Fibroblast of lung (primary cell): ENCODE measurements around the gene DZANK1. TPM values are rescaled to one million over a fixed set of nuclear protein-coding genes. Genes with fewer than 3 reads are reported as not detected.
A peak's percentile ranks its signal among the peaks of the same experiment; 100 is the strongest.

Experiments used
- DNase-seq, 2 donors: peaks; one replicate each; pipeline versions ENCODE4 v3.0.0 to v3.0.0-alpha.2; 2010; ENCODE audit warnings: low read depth in 2 of 2
- H2AFZ ChIP-seq: 2 replicates; pipeline ENCODE4 v1.5.1; 2012; ENCODE audit warnings: low read length, control low read depth, inconsistent platforms
- H3K27ac ChIP-seq: 2 replicates; pipeline ENCODE4 v1.5.1; 2011; ENCODE audit warnings: low read length, control low read depth; ENCODE audit not compliant: insufficient read depth
- H3K27me3 ChIP-seq: 2 replicates; pipeline ENCODE4 v1.5.1; 2011; ENCODE audit warnings: mild to moderate bottlenecking, low read length; ENCODE audit not compliant: control insufficient read depth, insufficient read depth
- H3K36me3 ChIP-seq: 2 replicates; pipeline ENCODE4 v1.5.1; 2011; ENCODE audit warnings: low read length; ENCODE audit not compliant: control insufficient read depth, insufficient read depth
- H3K4me1 ChIP-seq: 2 replicates; pipeline ENCODE4 v1.5.1; 2011; ENCODE audit warnings: low read length; ENCODE audit not compliant: control insufficient read depth, insufficient read depth; ENCODE audit errors: extremely low read depth
- H3K4me2 ChIP-seq: 2 replicates; pipeline ENCODE4 v1.5.1; 2011; ENCODE audit warnings: low read length, control low read depth; ENCODE audit not compliant: insufficient read depth; ENCODE audit errors: extremely low read depth
- H3K4me3 ChIP-seq, 4 experiments: fragments of 200-600 bp in 1 of 4; sonication (generic) in 1 of 4; replicated peaks in 1 of 4; 2 replicates each; pipeline ENCODE4 v1.5.1; 2011 to 2016; ENCODE audit warnings: low read length in 4 of 4, low read depth in 3 of 4, mild to moderate bottlenecking in 3 of 4, control low read depth in 2 of 4, inconsistent platforms in 1 of 4, mixed read lengths in 1 of 4; ENCODE audit not compliant: insufficient read depth in 1 of 4; ENCODE audit errors: control extremely low read depth in 1 of 4
- H3K79me2 ChIP-seq: 2 replicates; pipeline ENCODE4 v1.5.1; 2012; ENCODE audit warnings: mild to moderate bottlenecking, low read length, inconsistent platforms; ENCODE audit not compliant: control insufficient read depth, insufficient read depth
- H3K9ac ChIP-seq: 2 replicates; pipeline ENCODE4 v1.5.1; 2011; ENCODE audit warnings: mild to moderate bottlenecking, low read length, control low read depth; ENCODE audit not compliant: insufficient read depth
- H3K9me3 ChIP-seq: 2 replicates; pipeline ENCODE4 v1.5.1; 2012; ENCODE audit warnings: low read depth, low read length; ENCODE audit not compliant: control insufficient read depth, insufficient read depth
- H4K20me1 ChIP-seq: 2 replicates; pipeline ENCODE4 v1.5.1; 2011; ENCODE audit warnings: low read length; ENCODE audit not compliant: control insufficient read depth, insufficient read depth; ENCODE audit errors: extremely low read depth
- CTCF ChIP-seq, 2 donors: IDR thresholded peaks in 1 of 2; conservative IDR thresholded peaks in 1 of 2; 1 replicate in 1 of 2; 2 replicates in 1 of 2; pipeline ENCODE4 v1.5.1; 2011 to 2012; ENCODE audit warnings: low read length in 2 of 2, control low read depth in 1 of 2, inconsistent platforms in 1 of 2, low read depth in 1 of 2, mild to moderate bottlenecking in 1 of 2
- EZH2 ChIP-seq: IDR thresholded peaks from 2 replicates; pipeline ENCODE4 v1.5.1; 2012; ENCODE audit warnings: low read length, control low read depth, mild to moderate bottlenecking; ENCODE audit errors: missing control alignments
- polyA plus RNA-seq, 2 donors: library from polyadenylated mRNA; depleted of rRNA in 1 of 2; stranded (reverse) in 1 of 2; unstranded in 1 of 2; fragments of >200 nt; gene quantifications; 2 replicates each; pipeline ENCODE4 v1.2.1, GENCODE V29; 2011 to 2012; ENCODE audit warnings: missing spikeins in 1 of 2
- total RNA-seq: library from RNA; depleted of rRNA; stranded (reverse); fragments of >200 nt; gene quantifications from 2 replicates; pipeline ENCODE4 v1.2.1, GENCODE V29; 2014

DZANK1 gene
- total and polyA plus RNA-seq, 2 donors (not counting 1 experiment from before 2014, with no cell fraction given) = 0.83 to 1.2 TPM

- TF ChIP-seq CTCF (conservative IDR thresholded peaks at IDR 0.05 in 1 of 2, IDR thresholded peaks at IDR 0.05 in 1 of 2; ENCODE audit: low read depth in 1 of 2, low read length in 2 of 2) = no peak
- TF ChIP-seq EZH2 = no peak
- no peaks in the 10 kb centered on the region for H3K79me2 ChIP-seq
- DNase-seq = no peak
Measured at GRCh38 chr20:18391686-18392085, 75.1 kb downstream of the DZANK1 start.

GRCh38 chr20:18390201-18390600, 76.6 kb downstream of the DZANK1 start:
- H3K4me2 ChIP-seq = no peak overlapping the region
- no peak for TF ChIP-seq EZH2
- TF ChIP-seq CTCF (conservative IDR thresholded peaks at IDR 0.05 in 1 of 2, IDR thresholded peaks at IDR 0.05 in 1 of 2; ENCODE audit: low read depth in 1 of 2, low read length in 2 of 2) = no peak
- no peak overlapping the region for H3K9ac ChIP-seq
- no peaks in the 10 kb centered on the region for H3K27me3 ChIP-seq
- H3K4me1 ChIP-seq = peaks cover 2% of the 10 kb centered on the region
- H3K4me3 ChIP-seq = no peak overlapping the region
- no peaks in the 10 kb centered on the region for H3K79me2 ChIP-seq
- H2AFZ ChIP-seq = no peak overlapping the region
- no peaks in the 10 kb centered on the region for H3K9me3 ChIP-seq
- no peak for DNase-seq
- H3K27ac ChIP-seq = no peak overlapping the region
- H3K36me3 ChIP-seq = no peaks in the 10 kb centered on the region
- no peaks in the 10 kb centered on the region for H4K20me1 ChIP-seq

More at GRCh38 chr20:18391686-18392085, 75.1 kb downstream of the DZANK1 start:
- Histone ChIP-seq H4K20me1 (no peaks in the 10 kb centered on the region), H3K4me2 (no peak overlapping the region), H3K27ac (no peak overlapping the region), H3K4me1 (peaks cover 2% of the 10 kb centered on the region), H2AFZ (no peak overlapping the region), H3K9ac (no peak overlapping the region), H3K36me3 (no peaks in the 10 kb centered on the region), H3K27me3 (no peaks in the 10 kb centered on the region), H3K9me3 (no peaks in the 10 kb centered on the region), H3K4me3 (no peak overlapping the region)

- TF ChIP-seq CTCF (conservative IDR thresholded peaks at IDR 0.05 in 1 of 2, IDR thresholded peaks at IDR 0.05 in 1 of 2; ENCODE audit: low read depth in 1 of 2, low read length in 2 of 2) (no peak), EZH2 (no peak)
- no peaks in the 10 kb centered on the region for H3K79me2 ChIP-seq
- no peaks in the 10 kb centered on the region for H4K20me1 ChIP-seq
- peak overlapping the region; percentile 35 for H2AFZ ChIP-seq
- peak overlapping the region; percentile 35 for H3K4me2 ChIP-seq
- no peak overlapping the region for H3K9ac ChIP-seq
- no peaks in the 10 kb centered on the region for H3K36me3 ChIP-seq
- peak; percentile 51 to 77 for DNase-seq
- no peak overlapping the region for H3K27ac ChIP-seq
- no peaks in the 10 kb centered on the region for H3K27me3 ChIP-seq
- H3K4me1 ChIP-seq = peaks cover 2% of the 10 kb centered on the region
- H3K9me3 ChIP-seq = no peaks in the 10 kb centered on the region
- H3K4me3 ChIP-seq = no peak overlapping the region
Measured at GRCh38 chr20:18388860-18389259, 78.0 kb downstream of the DZANK1 start.
